Neuronal stem cell (in vitro differentiated cells): ENCODE data around the gene ANKRD36C.
A peak's percentile ranks its signal among the peaks of the same experiment; 100 is the strongest.
"Not testable (repeated sequence)": the region's sequence is repeated elsewhere in the genome, so short reads cannot be mapped to it uniquely, and the experiment has no call there.

Source experiments
- DNase-seq: peaks from one replicate; pipeline ENCODE4 v3.0.0-alpha.2; 2013; ENCODE audit warnings: low spot score
- H2AFZ ChIP-seq: one replicate; pipeline ENCODE4 v1.6.1; 2013; ENCODE audit warnings: mild to moderate bottlenecking, low read length, inconsistent platforms
- H2AK5ac ChIP-seq: 2 replicates; pipeline ENCODE4 v1.6.1; 2013; ENCODE audit warnings: low read depth, mild to moderate bottlenecking, inconsistent platforms, low read length, moderate library complexity, mixed read lengths
- H2BK120ac ChIP-seq: 2 replicates; pipeline ENCODE4 v1.6.1; 2013; ENCODE audit warnings: low read depth, mild to moderate bottlenecking, inconsistent platforms, low read length, moderate library complexity, mixed read lengths
- H2BK12ac ChIP-seq: one replicate; pipeline ENCODE4 v1.6.1; 2013; ENCODE audit warnings: low read length, inconsistent platforms
- H2BK15ac ChIP-seq: 2 replicates; pipeline ENCODE4 v1.6.1; 2013; ENCODE audit warnings: mild to moderate bottlenecking, low read length, inconsistent platforms, mixed read lengths
- H2BK5ac ChIP-seq: one replicate; pipeline ENCODE4 v1.6.1; 2013; ENCODE audit warnings: inconsistent platforms, mild to moderate bottlenecking, low read length, moderate library complexity
- H3K14ac ChIP-seq: one replicate; pipeline ENCODE4 v1.6.1; 2013; ENCODE audit warnings: low read length, inconsistent platforms
- H3K18ac ChIP-seq: 2 replicates; pipeline ENCODE4 v1.6.1; 2013; ENCODE audit warnings: low read length, inconsistent platforms
- H3K23ac ChIP-seq: 2 replicates; pipeline ENCODE4 v1.6.1; 2013; ENCODE audit warnings: low read depth, mild to moderate bottlenecking, mixed read lengths, low read length, inconsistent platforms; ENCODE audit not compliant: poor library complexity
- H3K27ac ChIP-seq: replicated peaks from 3 replicates; pipeline ENCODE4 v1.5.1; 2013; ENCODE audit warnings: low read length, inconsistent platforms
- H3K27me3 ChIP-seq, 3 experiments: 2 replicates each; pipeline ENCODE4 v1.6.1; 2013; ENCODE audit warnings: low read length in 3 of 3, mild to moderate bottlenecking in 2 of 3, inconsistent platforms in 1 of 3, low read depth in 1 of 3, mixed read lengths in 1 of 3, moderate library complexity in 1 of 3; ENCODE audit not compliant: control insufficient read depth in 3 of 3, insufficient read depth in 3 of 3
- H3K36me3 ChIP-seq, 2 donors: replicated peaks in 1 of 2; 2 replicates each; pipeline ENCODE4 v1.6.1; 2013; ENCODE audit warnings: low read length in 2 of 2; ENCODE audit not compliant: control insufficient read depth in 2 of 2, insufficient read depth in 2 of 2
- H3K4ac ChIP-seq: 2 replicates; pipeline ENCODE4 v1.6.1; 2013; ENCODE audit warnings: inconsistent platforms, mild to moderate bottlenecking, low read length, moderate library complexity
- H3K4me1 ChIP-seq, 2 donors: 1 replicate in 1 of 2; 2 replicates in 1 of 2; pipeline ENCODE4 v1.6.1; 2013; ENCODE audit warnings: low read length in 2 of 2, low read depth in 1 of 2; ENCODE audit not compliant: control insufficient read depth in 2 of 2, insufficient read depth in 1 of 2
- H3K4me2 ChIP-seq: one replicate; pipeline ENCODE4 v1.6.1; 2013; ENCODE audit warnings: mild to moderate bottlenecking, low read length, inconsistent platforms; ENCODE audit not compliant: insufficient read depth, poor library complexity, severe bottlenecking
- H3K4me3 ChIP-seq, 2 donors: 2 replicates each; pipeline ENCODE4 v1.5.1; 2013; ENCODE audit warnings: low read length in 2 of 2, mild to moderate bottlenecking in 2 of 2, inconsistent platforms in 1 of 2, moderate library complexity in 1 of 2
- H3K79me1 ChIP-seq: one replicate; pipeline ENCODE4 v1.6.1; 2013; ENCODE audit warnings: low read depth, mild to moderate bottlenecking, inconsistent platforms, low read length, moderate library complexity
- H3K9ac ChIP-seq: one replicate; pipeline ENCODE4 v1.6.1; 2013; ENCODE audit warnings: mild to moderate bottlenecking, low read depth, low read length, inconsistent platforms; ENCODE audit not compliant: poor library complexity
- H3K9me3 ChIP-seq, 2 donors: replicated peaks in 1 of 2; 2 replicates each; pipeline versions ENCODE3 to v1.6.1; 2013; ENCODE audit warnings: low read length in 2 of 2, mild to moderate bottlenecking in 2 of 2, inconsistent platforms in 1 of 2, low read depth in 1 of 2, mixed read lengths in 1 of 2, moderate library complexity in 1 of 2; ENCODE audit not compliant: control insufficient read depth in 2 of 2, insufficient read depth in 1 of 2
- H4K8ac ChIP-seq: one replicate; pipeline ENCODE4 v1.6.1; 2013; ENCODE audit warnings: low read depth, mild to moderate bottlenecking, inconsistent platforms, low read length, moderate library complexity
- H4K91ac ChIP-seq: one replicate; pipeline ENCODE4 v1.6.1; 2013; ENCODE audit warnings: low read length, low read depth, mild to moderate bottlenecking, inconsistent platforms; ENCODE audit not compliant: poor library complexity
- WGBS, 2 donors: extraction: QIAGEN DNeasy Blood & Tissue Kit; methylation state at CpG; one replicate each; pipeline ENCODE4 v1.1.7; 2013; ENCODE audit warnings: missing lambda C conversion rate in 2 of 2, mixed read lengths in 1 of 2; ENCODE audit not compliant: insufficient read length in 2 of 2, insufficient replicate concordance in 1 of 2; ENCODE audit errors: extremely low coverage in 2 of 2; 5-methylcytosine and 5-hydroxymethylcytosine counted together

The ANKRD36C gene

DNA sequence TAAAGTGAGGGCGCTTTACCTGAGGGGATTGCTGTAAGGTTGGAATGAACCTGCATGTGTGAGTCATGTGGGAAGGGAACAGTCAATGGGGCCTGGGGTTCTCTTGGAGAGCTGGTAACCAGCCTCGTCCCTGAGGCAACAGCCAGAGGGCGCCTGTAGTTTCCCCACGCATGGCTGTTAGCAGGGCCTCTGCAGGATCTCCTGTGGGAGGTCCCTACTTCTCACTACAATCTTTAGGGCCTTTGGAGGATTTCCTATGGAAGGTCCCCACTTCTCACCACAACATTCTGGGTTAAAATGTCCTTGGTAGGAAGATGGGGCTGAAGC is 19.5 kb upstream of the ANKRD36C start:
- not testable (repeated sequence) for H2BK12ac ChIP-seq, H3K4ac ChIP-seq, H3K18ac ChIP-seq, H3K27me3 ChIP-seq, H3K36me3 ChIP-seq, H3K79me1 ChIP-seq, H4K8ac ChIP-seq, H3K9me3 ChIP-seq, H2AFZ ChIP-seq, H4K91ac ChIP-seq, H2BK5ac ChIP-seq, H2BK15ac ChIP-seq, H3K9ac ChIP-seq, H3K23ac ChIP-seq, H2BK120ac ChIP-seq, DNase-seq, H3K4me1 ChIP-seq, H3K27ac ChIP-seq, H2AK5ac ChIP-seq, H3K14ac ChIP-seq
- WGBS, 2 donors: no CpG with 5 or more reads among the region's 4 CpGs
- Histone ChIP-seq H3K4me2 (peak overlapping the region; percentile 25), H3K4me3 (peak overlapping the region in 1 of 2 donors; percentile 30)

DNA sequence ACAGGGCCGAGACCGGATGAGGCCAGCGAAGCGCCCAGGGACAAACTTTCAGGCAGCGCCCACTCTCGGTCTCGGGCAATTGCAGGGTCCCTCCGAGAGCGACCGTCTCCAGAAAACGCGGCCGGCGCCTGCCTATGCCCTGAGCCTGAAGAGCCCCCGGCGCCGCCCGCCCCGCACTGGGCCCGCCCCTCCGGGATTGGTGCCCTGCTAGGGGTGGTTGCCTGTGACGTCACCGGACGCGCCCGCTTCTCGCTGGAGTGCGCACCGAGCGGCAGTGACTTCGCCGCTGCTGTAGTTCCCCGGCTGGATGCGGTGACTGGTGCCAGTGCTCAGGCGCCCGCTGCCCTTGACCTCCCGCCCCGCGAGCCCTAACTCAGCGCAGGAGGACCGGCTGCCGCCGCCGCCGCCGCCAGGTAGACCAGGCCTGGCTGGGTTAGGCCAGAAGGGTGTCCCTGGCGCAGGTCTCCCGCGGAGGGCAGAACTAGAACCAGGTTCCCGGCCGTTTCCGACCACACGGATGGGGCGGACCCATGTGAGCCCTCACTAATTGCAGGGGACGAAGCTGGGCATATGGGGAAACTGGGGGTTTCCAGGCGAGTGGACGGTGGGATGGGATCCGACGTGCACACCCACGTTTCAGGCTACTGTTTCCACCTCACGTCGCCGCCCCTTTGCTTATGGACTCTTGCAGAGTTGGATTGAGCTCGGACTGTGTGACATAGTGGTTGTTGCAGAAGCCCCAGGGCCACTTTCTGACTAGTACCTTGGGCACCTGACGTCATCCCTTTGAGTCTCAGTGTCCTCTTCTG is 18.9 kb upstream of the ANKRD36C start:
- peak overlapping the region; percentile 40 for H3K4me2 ChIP-seq
- peak overlapping the region; percentile 88 for H2AFZ ChIP-seq
- not testable (repeated sequence) for H3K18ac ChIP-seq, H4K91ac ChIP-seq, H3K4ac ChIP-seq, H4K8ac ChIP-seq, H2BK15ac ChIP-seq, H2BK120ac ChIP-seq, H2AK5ac ChIP-seq, H2BK12ac ChIP-seq, H2BK5ac ChIP-seq, H3K9ac ChIP-seq, H3K27ac ChIP-seq, H3K4me1 ChIP-seq, H3K36me3 ChIP-seq, H3K14ac ChIP-seq, H3K79me1 ChIP-seq, H3K9me3 ChIP-seq, H3K27me3 ChIP-seq, H3K23ac ChIP-seq
- WGBS, 2 donors: no CpG with 5 or more reads among the region's 65 CpGs
- H3K4me3 ChIP-seq: peak overlapping the region; percentile 51 to 74
- DNase-seq: peak; percentile 84

DNA sequence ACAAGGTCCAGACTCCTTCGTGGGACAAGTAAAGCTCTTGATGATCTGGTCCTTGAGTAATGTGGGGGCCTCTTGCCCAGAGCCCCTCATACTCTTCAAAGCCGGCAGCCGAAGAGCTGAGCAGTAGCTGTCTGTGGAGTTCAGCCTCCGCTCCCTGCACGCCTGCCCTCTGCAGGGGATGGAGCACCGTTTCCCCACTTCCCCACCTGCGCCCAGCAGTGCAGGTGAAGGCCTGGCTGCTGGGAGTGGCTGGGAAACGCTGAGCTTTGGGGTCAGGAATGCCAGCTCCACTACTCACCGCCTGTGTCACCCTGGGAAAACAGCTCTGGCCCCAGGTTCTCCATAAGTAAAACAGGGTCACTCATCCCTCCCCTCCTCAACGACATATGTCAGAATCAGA is 18.2 kb upstream of the ANKRD36C start:
- not testable (repeated sequence) for H3K23ac ChIP-seq, H3K14ac ChIP-seq, H3K27me3 ChIP-seq, H3K9me3 ChIP-seq, H2BK12ac ChIP-seq, H2AK5ac ChIP-seq, H3K4ac ChIP-seq, H3K36me3 ChIP-seq, H4K8ac ChIP-seq, H3K27ac ChIP-seq, DNase-seq, H3K4me1 ChIP-seq, H3K79me1 ChIP-seq, H3K9ac ChIP-seq, H2BK120ac ChIP-seq, H3K18ac ChIP-seq, H4K91ac ChIP-seq, H2BK15ac ChIP-seq, H2BK5ac ChIP-seq
- peak overlapping the region; percentile 88 for H2AFZ ChIP-seq
- peak overlapping the region; percentile 40 for H3K4me2 ChIP-seq
- H3K4me3 ChIP-seq: peak overlapping the region; percentile 51 to 74
- WGBS, 2 donors: no CpG with 5 or more reads among the region's 10 CpGs

DNA sequence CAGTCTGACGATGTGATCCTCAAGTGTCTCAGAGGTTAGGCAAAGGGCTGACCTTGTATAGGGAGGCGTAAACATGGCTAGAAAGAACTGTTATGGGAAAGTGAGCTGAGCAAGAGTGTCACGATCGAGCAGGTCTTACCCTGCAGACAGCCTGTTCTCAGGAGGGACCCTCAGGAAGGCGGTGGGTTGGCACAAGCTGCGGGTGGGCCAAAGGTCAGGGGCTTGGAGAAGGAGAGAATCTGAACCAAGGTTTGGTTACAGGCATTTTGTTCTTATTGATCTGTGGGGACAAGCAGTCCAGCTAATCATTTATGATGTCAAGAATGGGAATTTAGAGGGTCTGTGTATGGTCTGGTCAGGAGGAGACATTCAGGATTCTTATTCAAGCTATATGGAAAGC is 16.4 kb upstream of the ANKRD36C start:
- WGBS, 2 donors: no CpG with 5 or more reads among the region's 6 CpGs
- not testable (repeated sequence) for H3K4me3 ChIP-seq, H2BK120ac ChIP-seq, H2AK5ac ChIP-seq, H3K36me3 ChIP-seq, H4K91ac ChIP-seq, H3K9ac ChIP-seq, H3K4me1 ChIP-seq, H3K4ac ChIP-seq, H2BK12ac ChIP-seq, H3K9me3 ChIP-seq, H2BK5ac ChIP-seq, DNase-seq, H2BK15ac ChIP-seq, H3K27me3 ChIP-seq, H2AFZ ChIP-seq, H3K27ac ChIP-seq, H3K23ac ChIP-seq, H3K18ac ChIP-seq, H3K14ac ChIP-seq, H3K4me2 ChIP-seq, H3K79me1 ChIP-seq, H4K8ac ChIP-seq
